Liver (tissue), 9 donors: ENCODE measurements around the gene SH3BP5. TPM values are rescaled to one million over a fixed set of nuclear protein-coding genes. Genes with fewer than 3 reads are reported as not detected.

Source experiments
- DNase-seq: peaks from one replicate; pipeline ENCODE4 v3.0.0-alpha.2; 2017; ENCODE audit warnings: low spot score
- H3K27ac ChIP-seq, 2 donors: one replicate each; pipeline ENCODE4 v1.7.0; 2013; ENCODE audit warnings: inconsistent platforms in 2 of 2, low read length in 2 of 2, control low read depth in 1 of 2, low read depth in 1 of 2, mild to moderate bottlenecking in 1 of 2
- H3K27me3 ChIP-seq, 4 donors: one replicate each; pipeline versions ENCODE4 v1.6.1 to v1.7.0; 2013; ENCODE audit warnings: low read length in 3 of 4, inconsistent platforms in 1 of 4, mild to moderate bottlenecking in 1 of 4, moderate library complexity in 1 of 4; ENCODE audit not compliant: control insufficient read depth in 4 of 4, insufficient read depth in 4 of 4
- H3K36me3 ChIP-seq, 4 donors: one replicate each; pipeline versions ENCODE4 v1.6.1 to v1.7.0; 2013; ENCODE audit warnings: low read length in 3 of 4, mild to moderate bottlenecking in 3 of 4, low read depth in 1 of 4, moderate library complexity in 1 of 4; ENCODE audit not compliant: control insufficient read depth in 4 of 4, insufficient read depth in 3 of 4
- H3K4me1 ChIP-seq, 4 donors: one replicate each; pipeline versions ENCODE4 v1.6.1 to v1.7.0; 2013; ENCODE audit warnings: low read length in 3 of 4, mild to moderate bottlenecking in 3 of 4, moderate library complexity in 1 of 4; ENCODE audit not compliant: control insufficient read depth in 4 of 4, insufficient read depth in 4 of 4
- H3K4me3 ChIP-seq, 3 donors: one replicate each; pipeline versions ENCODE4 v1.6.1 to v1.7.0; 2013; ENCODE audit warnings: low read length in 3 of 3, control low read depth in 1 of 3, low read depth in 1 of 3, mild to moderate bottlenecking in 1 of 3
- H3K9ac ChIP-seq, 2 donors: one replicate each; pipeline ENCODE4 v1.7.0; 2013; ENCODE audit warnings: low read length in 2 of 2, mild to moderate bottlenecking in 2 of 2, moderate library complexity in 2 of 2, control low read depth in 1 of 2, low read depth in 1 of 2
- H3K9me3 ChIP-seq, 4 donors: one replicate each; pipeline versions ENCODE4 v1.6.1 to v1.7.0; 2013; ENCODE audit warnings: low read length in 3 of 4; ENCODE audit not compliant: control insufficient read depth in 4 of 4
- EGR1 ChIP-seq, 2 donors: IDR thresholded peaks; 2 replicates each; pipeline ENCODE4 v1.6.1; 2016 to 2018; ENCODE audit warnings: antibody characterized with exemption in 2 of 2, low read depth in 2 of 2
- FOXA1 ChIP-seq: IDR thresholded peaks from 2 replicates; pipeline ENCODE4 v1.6.1; 2016; ENCODE audit warnings: antibody characterized with exemption
- FOXA2 ChIP-seq: IDR thresholded peaks from 2 replicates; pipeline ENCODE4 v1.6.1; 2016; ENCODE audit warnings: antibody characterized with exemption
- GABPA ChIP-seq, 2 donors: IDR thresholded peaks in 1 of 2; conservative IDR thresholded peaks in 1 of 2; 2 replicates each; pipeline ENCODE4 v1.6.1; 2016; ENCODE audit warnings: antibody characterized with exemption in 2 of 2, mild to moderate bottlenecking in 1 of 2, moderate library complexity in 1 of 2
- HNF4A ChIP-seq, 2 donors: conservative IDR thresholded peaks; 2 replicates each; pipeline ENCODE4 v1.6.1; 2016; ENCODE audit warnings: antibody characterized with exemption in 2 of 2, mild to moderate bottlenecking in 2 of 2
- HNF4G ChIP-seq: IDR thresholded peaks from 2 replicates; pipeline ENCODE4 v1.6.1; 2016; ENCODE audit warnings: antibody characterized with exemption
- JUND ChIP-seq, 2 donors: IDR thresholded peaks; 2 replicates each; pipeline ENCODE4 v1.6.1; 2016; ENCODE audit warnings: antibody characterized with exemption in 2 of 2
- MAX ChIP-seq: IDR thresholded peaks from 2 replicates; pipeline ENCODE4 v1.6.1; 2016; ENCODE audit warnings: antibody characterized with exemption
- NR2F2 ChIP-seq: IDR thresholded peaks from 2 replicates; pipeline ENCODE4 v1.6.1; 2016; ENCODE audit warnings: antibody characterized with exemption
- RAD21 ChIP-seq, 2 donors: IDR thresholded peaks; 2 replicates each; pipeline ENCODE4 v1.6.1; 2016; ENCODE audit warnings: antibody characterized with exemption in 2 of 2, mild to moderate bottlenecking in 2 of 2
- REST ChIP-seq: IDR thresholded peaks from 2 replicates; pipeline ENCODE4 v1.6.1; 2016; ENCODE audit warnings: antibody characterized with exemption, mild to moderate bottlenecking
- RXRA ChIP-seq, 2 donors: IDR thresholded peaks; 2 replicates each; pipeline ENCODE4 v1.6.1; 2017 to 2018; ENCODE audit warnings: antibody characterized with exemption in 2 of 2, mild to moderate bottlenecking in 1 of 2
- SP1 ChIP-seq: IDR thresholded peaks from 2 replicates; pipeline ENCODE4 v1.6.1; 2018; ENCODE audit warnings: antibody characterized with exemption, mild to moderate bottlenecking
- TAF1 ChIP-seq: conservative IDR thresholded peaks from 2 replicates; pipeline ENCODE4 v1.6.1; 2016; ENCODE audit warnings: antibody characterized with exemption, mild to moderate bottlenecking
- YY1 ChIP-seq: IDR thresholded peaks from 2 replicates; pipeline ENCODE4 v1.6.1; 2016; ENCODE audit warnings: antibody characterized with exemption, mild to moderate bottlenecking
- ZBTB33 ChIP-seq: IDR thresholded peaks from 2 replicates; pipeline ENCODE4 v1.6.1; 2016; ENCODE audit warnings: antibody characterized with exemption
- WGBS: extraction: QIAGEN DNeasy Blood & Tissue Kit; methylation state at CpG from one replicate; pipeline ENCODE4 v1.1.7; 2013; 5-methylcytosine and 5-hydroxymethylcytosine counted together
- polyA plus RNA-seq, 2 donors: library from polyadenylated mRNA; stranded (reverse) in 1 of 2; unstranded in 1 of 2; fragments of 200-250 nt in 1 of 2; fragments of >200 nt in 1 of 2; fragmentation: Nextera tagmentation in 1 of 2; extraction: Ambion mirVana in 1 of 2; gene quantifications; one replicate each; pipeline versions ENCODE4 v1.2.1 to v1.2.3, GENCODE V29; 2013 to 2015
- total RNA-seq, 2 donors: library from RNA; depleted of rRNA; stranded (reverse); fragments of >200 nt; gene quantifications; one replicate each; pipeline ENCODE4 v1.2.3, GENCODE V29; 2014
- donor health status: healthy.
- donor health status: healthy.
- donor health status: healthy.
- donor health status: healthy.
- donor health status: healthy.

Gene SH3BP5
- total and polyA plus RNA-seq, 4 donors, result 3.5 to 17.9 (median 11.8) TPM

DNA sequence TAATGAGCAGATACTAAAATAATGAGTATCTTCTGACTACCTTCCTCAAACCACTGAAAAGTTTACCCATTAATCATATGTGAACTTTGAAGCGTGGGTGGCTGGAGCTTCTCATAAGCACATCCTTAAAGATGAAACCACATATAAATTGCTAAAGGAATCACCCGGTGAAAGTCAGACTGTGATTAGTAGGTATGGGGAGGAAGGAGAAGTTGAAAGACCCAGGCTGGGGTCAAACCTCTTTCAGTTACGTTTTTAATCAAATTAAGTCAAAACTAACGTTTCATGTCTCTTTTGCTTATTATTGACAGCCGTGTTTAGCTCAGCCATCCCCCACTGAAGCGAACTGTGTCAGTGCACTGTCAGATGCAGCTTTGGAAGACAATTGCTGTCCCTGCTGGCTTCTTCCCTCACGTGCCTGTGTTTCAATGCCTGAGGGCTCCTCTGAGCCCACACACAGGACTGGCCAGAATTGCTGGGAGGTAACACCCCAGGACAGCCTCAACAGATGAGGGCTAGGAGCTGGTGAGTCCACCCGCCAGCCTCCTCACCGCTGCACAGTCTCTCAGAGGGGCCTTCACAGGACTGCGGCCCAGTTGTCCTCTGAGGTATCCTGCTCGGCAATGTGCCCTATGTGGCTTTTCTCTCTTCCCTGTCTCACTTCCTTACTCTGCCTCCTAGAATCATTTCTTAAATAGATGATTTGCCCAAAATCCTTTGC, 29.3 kb upstream of the SH3BP5 start:
- Histone ChIP-seq H3K36me3 (no peaks in the 10 kb centered on the region), H3K9ac (no peak overlapping the region), H3K4me3 (no peak overlapping the region), H3K27ac (peak overlapping the region in 1 of 2 donors; percentile 7), H3K4me1 (peaks cover 0 to 13% (median 9%) of the 10 kb centered on the region in 4 donors), H3K9me3 (no peaks in the 10 kb centered on the region), H3K27me3 (no peaks in the 10 kb centered on the region)
- TF ChIP-seq FOXA1 (no peak), JUND (IDR thresholded peaks at IDR 0.05) (no peak), NR2F2 (no peak)
- DNase-seq, result no peak
- 72% methylated on average over 11 of the region's 11 CpGs for WGBS

DNA sequence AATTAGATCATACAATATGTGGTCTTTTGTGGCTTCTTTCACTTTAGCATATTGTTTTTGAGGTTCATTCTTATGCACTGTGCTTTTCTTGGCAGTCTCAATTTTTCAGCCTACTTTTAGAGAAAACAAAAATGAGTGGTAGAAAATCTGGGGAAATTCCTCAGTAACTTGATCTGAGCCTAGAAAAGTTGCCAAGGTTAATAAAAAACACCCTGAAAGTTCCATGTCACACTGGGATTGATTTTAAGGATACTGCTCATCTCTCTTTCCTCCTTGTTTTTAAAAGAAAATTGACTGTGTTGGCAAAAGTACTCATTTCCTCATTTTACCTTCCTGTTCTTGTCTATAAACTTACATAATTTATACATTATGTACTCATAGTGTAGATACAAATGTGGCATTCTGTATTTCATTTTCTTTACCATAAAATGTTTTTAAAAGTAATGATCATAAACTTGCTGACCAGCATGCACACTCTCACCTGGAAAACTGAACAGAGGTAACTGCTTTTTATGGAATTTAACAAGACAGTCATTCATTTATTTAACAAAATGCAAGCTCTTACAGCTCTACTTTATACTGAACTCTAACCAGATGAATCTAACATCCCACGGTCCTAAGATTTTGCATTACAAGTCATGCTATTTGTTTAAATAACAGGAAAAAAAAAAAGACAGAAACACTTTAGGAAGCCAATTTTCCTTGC, 28.6 kb upstream of the SH3BP5 start:
- H3K4me3 ChIP-seq, result no peak overlapping the region
- H3K36me3 ChIP-seq, result no peaks in the 10 kb centered on the region
- H3K9me3 ChIP-seq, result no peaks in the 10 kb centered on the region
- no peaks in the 10 kb centered on the region for H3K27me3 ChIP-seq
- no peak for DNase-seq
- no peak overlapping the region for H3K27ac ChIP-seq
- WGBS, result 67% methylated on average over 1 of the region's 1 CpG
- H3K4me1 ChIP-seq, result peaks cover 0 to 13% (median 9%) of the 10 kb centered on the region in 4 donors
- no peak for TF ChIP-seq TAF1
- no peak for TF ChIP-seq NR2F2
- TF ChIP-seq HNF4G, result no peak
- no peak for TF ChIP-seq ZBTB33
- no peak overlapping the region for H3K9ac ChIP-seq

DNA sequence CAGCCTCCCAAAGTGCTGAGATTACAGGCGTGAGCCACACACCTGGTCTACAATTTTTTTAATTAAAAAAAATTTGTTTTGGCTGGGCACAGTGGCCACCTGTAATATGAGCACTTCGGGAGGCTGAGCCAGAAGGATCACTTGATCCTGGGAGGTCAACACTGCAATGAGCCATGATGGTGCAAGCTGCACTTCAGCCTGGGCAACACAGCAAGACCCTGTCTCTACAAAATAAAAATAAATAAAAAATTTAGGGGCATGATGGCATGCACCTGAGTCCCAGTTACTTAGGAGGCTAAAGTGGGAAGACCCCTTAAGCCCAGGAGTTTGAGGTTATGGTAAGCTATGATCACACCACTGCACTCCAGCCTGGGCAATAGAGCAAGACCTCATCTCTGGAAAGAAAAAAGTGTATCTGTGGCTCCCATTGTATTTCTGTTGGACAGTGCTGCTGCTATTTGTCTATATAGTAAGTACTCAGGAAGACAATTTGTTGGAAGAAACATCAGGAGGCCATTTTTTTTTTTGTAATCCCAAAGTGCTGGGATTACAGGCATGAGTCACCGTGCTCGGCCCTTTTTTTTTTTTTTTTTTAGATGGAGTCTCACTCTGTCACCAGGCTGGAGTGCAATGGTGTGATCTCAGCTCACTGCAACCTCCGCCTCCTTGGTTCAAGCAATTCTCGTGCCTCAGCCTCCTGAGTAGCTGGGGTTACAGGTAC, 27.5 kb upstream of the SH3BP5 start:
- Histone ChIP-seq H3K27ac (no peak overlapping the region), H3K9ac (no peak overlapping the region), H3K27me3 (no peaks in the 10 kb centered on the region), H3K4me3 (no peak overlapping the region), H3K36me3 (no peaks in the 10 kb centered on the region), H3K4me1 (peaks cover 0 to 13% (median 9%) of the 10 kb centered on the region in 4 donors), H3K9me3 (no peaks in the 10 kb centered on the region)
- 94% methylated on average over 6 of the region's 6 CpGs for WGBS
- DNase-seq, result no peak
- no peak for TF ChIP-seq JUND (IDR thresholded peaks at IDR 0.05)
- TF ChIP-seq SP1, result no peak
- no peak for TF ChIP-seq REST
- no peak for TF ChIP-seq RXRA (IDR thresholded peaks at IDR 0.05)
- no peak for TF ChIP-seq ZBTB33
- no peak for TF ChIP-seq HNF4A (conservative IDR thresholded peaks at IDR 0.05)
- no peak for TF ChIP-seq GABPA (IDR thresholded peaks at IDR 0.05 in 1 of 2, conservative IDR thresholded peaks at IDR 0.05 in 1 of 2)
- TF ChIP-seq FOXA1, result no peak
- TF ChIP-seq NR2F2, result no peak
- TF ChIP-seq YY1, result no peak
- no peak for TF ChIP-seq FOXA2
- no peak for TF ChIP-seq MAX
- TF ChIP-seq RAD21 (IDR thresholded peaks at IDR 0.05), result no peak
- no peak for TF ChIP-seq EGR1 (IDR thresholded peaks at IDR 0.05; ENCODE audit: low read depth in 2 of 2)
- TF ChIP-seq TAF1, result no peak
